IPS-NIHi11 (cell line): ENCODE data around the gene TMEM245.
A peak's percentile ranks its signal among the peaks of the same experiment; 100 is the strongest.

Experiments
- DNase-seq: peaks from one replicate; pipeline ENCODE4 v3.0.0; 2012; ENCODE audit warnings: mixed read lengths, low spot score

TMEM245 gene

DNA sequence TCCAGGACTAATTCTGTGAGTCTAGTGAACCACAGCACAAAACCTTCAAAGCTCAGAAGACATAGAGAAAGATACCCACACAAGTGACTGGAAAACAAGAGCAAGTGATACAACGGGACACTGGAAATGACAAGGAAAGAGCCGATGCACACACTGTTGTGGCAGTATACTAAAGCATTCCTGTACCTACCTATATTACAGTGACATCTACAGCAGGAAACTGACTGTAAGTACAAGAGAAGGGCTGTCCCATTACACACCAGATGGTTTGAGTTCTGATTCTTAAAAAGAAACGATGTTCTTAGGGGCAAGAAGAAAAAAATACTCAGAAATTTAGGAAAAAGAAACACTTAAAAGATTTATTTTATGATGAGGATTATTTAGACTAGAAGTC, 18.5 kb downstream of the TMEM245 start:
- DNase-seq, result no peak

DNA sequence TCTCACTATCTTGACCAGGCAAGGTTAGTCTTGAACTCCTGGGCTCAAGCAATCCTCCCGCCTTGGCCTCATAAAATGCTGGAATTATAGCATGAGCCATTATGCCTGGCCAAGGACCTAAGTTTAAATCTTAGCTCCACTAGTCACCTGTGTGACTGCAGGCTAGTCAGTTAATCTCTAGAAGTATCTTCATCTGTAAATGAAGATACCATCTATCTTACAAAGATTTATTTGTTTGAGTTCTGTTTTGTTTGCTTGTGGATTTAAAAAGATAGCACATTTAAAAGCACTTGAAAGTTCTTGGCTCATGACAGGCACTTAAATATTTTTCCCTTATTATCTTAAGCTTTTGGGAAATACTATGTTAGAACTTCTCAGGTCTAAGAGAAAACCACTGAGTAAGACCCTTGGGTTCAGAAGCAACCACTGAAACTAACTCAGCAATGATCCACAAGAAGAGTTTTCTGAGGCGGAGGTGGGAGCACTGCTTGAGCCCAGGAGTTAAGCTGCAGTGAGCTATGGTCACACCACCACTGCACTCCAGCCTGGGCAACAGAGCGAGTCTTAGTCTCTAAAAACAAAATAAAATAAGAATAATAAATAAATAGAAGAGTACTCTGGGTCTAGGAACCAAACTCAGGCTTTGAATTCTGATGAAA, 19.1 kb downstream of the TMEM245 start:
- no peak for DNase-seq

DNA sequence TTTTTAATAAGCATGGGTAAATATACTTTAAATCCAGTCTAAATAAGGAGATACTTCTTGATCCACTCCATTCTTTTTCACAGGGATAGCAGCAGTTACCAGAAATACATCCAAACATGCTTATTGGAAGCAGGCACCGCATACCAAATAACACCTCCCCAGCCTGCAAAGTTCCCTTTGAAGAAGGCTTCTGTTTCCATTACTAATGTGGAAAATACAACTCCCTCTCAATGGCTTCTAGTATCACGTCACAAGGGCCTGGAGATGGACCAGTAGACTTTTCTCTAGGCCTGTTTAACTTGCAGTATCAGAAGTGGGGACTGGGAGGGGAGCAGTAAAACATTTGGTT, 20.8 kb downstream of the TMEM245 start:
- no peak for DNase-seq

DNA sequence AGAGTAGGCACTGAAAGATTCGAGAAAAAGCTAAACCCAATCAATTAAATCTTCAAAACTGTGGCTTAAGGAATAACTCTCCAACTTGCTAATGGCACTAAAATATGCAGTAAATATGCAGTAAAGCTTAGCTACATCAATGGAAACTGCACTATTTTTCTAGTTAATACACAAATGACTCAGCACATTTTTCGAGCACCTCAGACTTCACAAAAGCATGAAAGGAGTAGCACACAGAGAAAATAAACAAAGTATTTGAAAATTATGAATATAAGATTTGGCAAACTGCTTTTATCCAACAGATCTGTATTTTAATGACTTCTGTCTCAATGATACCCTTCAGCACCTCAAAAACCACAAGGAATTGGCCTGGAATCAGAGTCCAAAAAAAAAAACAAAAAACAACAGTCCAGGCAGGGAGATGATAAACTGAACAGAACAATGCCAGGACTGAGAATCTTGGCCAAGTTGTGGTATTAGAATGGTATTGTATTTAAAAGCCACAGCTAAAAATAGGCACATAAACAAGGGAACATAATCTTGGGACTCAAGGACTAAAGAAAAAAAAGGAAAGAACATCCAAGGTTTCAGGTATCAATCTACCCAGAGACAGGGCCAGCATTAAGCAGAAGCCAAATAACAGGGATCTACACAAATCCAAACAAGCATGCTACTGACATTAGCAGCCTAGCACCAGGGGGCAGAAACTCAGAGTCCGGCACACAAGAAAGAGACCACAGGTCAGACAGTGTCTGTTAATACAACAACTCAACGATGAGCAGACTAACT, 21.4 kb downstream of the TMEM245 start:
- peak; percentile 24 for DNase-seq

DNA sequence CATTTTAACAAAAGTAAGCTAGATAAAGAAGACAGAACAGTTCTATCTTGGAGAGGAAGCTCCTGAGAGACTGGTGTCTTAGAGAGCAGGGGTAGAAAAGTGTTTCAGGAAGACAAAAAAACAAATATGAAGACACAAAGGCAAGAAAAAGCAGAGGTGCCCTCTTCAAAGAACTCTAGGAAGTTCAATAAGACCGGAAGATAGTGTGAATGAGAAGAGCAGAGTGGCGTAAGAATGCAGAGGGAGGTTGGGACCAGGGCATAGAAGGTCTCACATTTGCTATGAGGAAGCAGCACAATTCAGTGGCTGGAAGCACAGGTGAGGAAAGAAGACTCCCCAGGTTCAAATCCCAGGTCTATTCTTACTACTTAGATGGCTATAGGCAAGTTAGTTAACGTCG, 22.6 kb downstream of the TMEM245 start:
- no peak for DNase-seq

DNA sequence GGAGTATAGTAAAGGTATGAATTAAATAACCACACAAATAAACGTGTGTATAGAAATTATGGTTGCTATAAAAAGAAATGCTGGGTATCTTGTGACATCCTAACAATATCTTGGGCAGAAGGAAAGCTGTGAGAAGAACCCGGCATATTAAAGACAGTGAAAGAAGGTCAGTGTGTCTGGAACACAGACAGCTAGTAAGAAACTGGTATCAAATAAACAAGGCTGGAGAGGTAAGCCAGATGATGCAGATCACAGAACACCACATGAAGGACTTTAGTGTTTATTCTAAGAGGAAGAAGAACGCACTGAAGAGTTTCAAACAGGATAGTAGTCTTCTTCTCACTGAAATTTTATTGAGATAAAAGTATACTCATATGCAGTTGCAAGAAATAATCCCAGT, 24.4 kb downstream of the TMEM245 start:
- DNase-seq, result no peak

DNA sequence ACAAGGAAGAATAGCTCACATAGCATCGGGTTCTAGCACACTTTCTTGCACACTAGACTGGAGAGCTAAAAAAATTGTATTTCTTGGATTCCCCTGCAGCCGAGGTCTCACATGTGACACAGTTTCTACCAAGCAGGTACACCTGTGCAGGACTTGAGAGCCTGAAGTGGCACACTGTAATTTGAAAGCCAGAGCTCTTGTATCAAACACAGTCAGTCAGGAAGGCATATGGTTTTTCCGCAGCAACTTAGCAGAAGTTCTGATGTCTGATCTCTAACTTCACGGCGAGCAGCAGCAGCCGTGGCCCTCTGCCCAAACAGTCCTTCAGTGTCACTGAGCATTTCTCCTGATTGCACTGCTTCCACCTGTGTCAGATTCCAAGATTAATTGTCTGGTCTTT, 25.5 kb downstream of the TMEM245 start:
- DNase-seq, result no peak

DNA sequence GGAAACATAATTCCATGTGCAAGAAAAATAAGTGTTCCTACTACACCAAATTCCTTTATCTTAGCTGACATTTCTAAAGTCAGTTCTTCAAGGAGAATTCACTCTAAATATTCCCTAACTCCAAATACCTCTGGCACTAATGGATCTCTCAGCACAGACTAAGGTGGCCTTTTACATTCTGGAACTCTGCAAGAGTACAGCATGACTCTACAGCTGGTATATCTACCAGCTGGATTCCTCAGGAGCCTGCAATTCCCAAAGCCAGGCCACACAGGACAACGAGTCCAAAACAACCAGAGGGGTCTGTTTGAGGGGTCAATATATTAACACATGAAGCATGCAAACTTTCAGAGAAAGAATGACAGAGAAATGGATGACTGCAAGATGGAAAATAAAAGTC, 27.2 kb downstream of the TMEM245 start:
- DNase-seq, result no peak

DNA sequence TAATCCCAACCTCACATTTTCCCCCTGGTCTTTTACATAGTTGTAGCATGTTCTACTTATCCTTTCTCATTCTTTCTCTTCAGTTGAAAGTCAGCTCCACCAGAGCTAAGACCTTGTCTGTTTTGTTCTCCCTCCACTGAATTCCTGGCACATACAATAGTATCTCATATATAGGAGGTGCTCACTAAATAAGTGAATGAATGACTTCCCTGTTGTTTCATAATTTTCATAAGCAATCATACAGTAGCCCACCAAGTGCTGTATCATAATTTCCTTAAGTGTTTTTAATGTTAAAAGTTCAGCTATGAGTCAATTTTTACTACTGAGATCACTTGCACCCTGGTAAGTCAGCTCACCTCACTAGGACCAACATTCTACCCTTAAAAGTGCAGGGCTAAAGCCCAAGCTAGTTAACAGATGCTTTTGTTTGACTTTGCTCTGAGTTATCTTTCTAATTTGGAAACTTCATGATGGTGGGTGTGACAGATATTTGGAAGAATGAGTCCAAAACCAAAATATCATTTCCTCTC, 27.6 kb downstream of the TMEM245 start:
- DNase-seq, result no peak

DNA sequence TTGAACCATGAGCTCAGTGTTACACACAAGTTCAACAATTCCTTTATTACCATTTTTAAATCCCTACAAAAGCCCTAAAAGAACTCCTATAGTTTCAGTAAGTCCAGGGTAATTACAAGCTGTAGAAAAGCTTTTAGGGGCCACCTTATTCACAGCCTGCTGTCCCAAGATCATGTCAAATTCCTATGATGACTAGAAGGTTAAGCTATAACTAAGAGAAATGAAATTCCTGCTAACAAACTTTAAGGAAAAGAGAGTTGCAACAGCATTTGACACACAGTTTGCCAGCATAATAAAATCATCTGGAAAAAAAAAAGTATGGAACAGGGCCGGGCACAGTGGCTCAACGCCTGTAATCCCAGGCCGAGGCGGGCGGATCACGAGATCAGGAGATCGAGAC, 31.5 kb downstream of the TMEM245 start:
- DNase-seq, result no peak

DNA sequence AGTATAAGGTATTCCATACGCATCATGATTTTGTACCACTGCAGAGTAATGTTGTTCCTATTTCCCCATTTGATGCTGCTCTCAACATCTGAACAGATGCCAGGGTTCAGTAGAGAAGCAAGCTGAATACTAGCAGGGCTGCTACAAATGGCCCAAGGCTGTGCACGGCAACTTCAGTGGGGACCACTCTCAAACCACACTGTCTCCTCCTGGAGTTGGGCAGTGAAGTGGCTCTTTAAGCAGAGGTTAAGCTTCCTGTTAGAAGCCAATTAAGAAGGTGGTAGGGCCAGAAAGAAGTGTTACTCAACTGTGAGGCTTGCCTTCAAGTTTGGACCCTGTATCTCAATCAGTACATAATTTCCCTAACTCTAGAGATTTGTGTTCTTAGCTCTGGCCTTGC, 32.0 kb downstream of the TMEM245 start:
- DNase-seq, result no peak

DNA sequence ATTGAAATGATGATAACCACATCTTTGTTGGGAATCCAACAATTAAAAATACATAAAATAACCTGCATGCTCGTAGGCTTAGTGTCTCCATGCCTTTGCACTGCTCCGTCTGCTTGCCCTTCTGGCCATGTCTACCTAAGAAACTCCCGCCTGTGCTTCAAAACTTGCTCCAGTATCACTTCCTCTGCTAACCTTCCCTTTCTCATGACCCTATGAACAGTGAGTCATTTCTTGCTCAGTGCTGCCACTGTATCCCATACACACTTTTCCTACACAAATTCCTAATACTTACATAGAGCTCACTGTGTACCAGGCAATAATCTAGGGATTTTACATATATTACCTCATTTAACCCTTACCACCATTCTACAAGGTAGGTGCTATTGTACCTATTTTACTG, 33.5 kb downstream of the TMEM245 start:
- no peak for DNase-seq

DNA sequence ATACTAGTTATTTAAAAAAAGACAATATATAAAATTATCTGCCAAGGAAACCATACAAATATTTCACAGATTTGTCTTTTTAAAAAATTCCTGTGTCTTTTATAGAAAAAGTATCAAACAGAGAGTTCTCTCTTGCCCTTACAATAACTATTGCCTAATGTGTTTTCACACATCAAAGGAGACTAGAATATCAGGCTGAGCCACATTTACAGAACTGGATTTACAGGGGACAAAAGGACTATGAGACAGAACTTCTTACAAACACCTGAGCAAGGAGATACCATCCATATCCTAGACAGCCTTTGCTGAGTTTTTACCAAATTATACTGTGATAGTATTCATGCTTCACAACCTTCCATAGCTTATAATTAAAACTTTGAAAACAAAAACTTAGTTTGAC, 34.2 kb downstream of the TMEM245 start:
- DNase-seq, result no peak

DNA sequence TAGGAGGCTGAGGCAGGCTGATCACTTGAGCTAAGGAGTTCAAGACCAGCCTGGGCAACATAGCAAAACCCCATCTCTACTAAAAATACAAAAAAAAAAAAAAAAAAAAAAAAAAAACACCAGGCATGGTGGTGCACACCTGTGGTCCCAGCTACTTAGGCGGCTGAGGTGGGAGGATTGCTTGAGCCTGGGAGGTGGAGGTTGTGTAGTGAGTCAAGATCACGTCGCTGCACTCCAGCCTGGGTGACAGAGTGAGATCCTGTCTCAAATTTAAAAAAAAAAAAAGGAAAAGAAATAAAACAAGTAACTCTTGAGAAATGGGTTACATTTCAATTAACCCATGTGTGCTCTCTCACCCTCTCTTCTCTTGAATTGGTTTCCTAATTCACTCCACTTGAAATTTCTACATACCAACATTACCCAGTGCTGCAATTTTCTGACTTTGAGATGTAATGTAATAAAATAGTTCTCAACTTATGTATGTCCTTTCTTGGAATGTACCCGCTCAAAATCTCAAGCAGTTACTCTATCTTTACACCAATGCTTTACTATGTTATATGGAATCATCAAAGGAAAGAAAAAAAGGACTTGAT, 35.8 kb downstream of the TMEM245 start:
- no peak for DNase-seq

DNA sequence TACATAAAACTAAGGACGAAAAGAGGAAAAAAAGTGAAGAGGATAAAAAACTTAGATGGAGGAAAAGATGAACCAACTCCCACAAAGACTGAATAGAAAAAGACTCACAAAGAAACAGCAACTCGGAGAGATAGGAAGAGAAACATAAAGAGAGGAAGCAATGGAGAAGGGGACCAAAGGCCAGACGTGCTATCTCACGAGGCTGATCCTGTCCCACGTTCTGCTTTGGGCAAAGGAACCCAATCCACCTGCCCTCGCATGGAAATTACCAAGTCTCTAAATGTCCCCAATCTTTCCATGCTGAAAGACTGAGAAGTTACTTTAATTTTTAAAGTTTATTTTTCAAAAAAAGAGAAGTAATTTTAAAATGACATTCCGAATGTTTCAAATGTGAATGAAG, 36.6 kb downstream of the TMEM245 start:
- no peak for DNase-seq

DNA sequence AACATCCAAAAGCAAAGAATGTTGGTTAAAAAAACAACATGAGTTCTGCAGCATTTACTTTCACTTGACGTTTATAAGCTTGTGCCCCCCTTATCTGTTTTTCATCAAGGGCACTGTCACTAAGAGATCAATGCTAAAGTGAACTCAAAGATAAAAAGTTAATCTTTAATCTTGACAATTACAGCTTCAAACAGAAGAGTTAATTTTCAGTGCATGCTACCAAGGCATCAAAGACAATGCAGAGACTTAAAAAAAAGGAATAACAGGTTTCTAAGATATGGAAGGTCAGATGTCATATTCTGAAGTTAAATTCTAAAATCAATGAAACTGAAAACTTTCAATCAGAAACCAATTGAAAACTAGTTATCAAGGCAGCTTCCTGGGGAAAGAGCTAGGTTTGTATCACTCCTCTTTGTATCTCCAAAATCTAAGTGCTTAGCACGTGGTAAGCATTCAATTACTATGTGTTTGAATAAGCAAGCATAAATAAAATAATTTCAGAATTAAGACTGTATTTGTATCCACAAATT, 37.6 kb downstream of the TMEM245 start:
- DNase-seq, result no peak

DNA sequence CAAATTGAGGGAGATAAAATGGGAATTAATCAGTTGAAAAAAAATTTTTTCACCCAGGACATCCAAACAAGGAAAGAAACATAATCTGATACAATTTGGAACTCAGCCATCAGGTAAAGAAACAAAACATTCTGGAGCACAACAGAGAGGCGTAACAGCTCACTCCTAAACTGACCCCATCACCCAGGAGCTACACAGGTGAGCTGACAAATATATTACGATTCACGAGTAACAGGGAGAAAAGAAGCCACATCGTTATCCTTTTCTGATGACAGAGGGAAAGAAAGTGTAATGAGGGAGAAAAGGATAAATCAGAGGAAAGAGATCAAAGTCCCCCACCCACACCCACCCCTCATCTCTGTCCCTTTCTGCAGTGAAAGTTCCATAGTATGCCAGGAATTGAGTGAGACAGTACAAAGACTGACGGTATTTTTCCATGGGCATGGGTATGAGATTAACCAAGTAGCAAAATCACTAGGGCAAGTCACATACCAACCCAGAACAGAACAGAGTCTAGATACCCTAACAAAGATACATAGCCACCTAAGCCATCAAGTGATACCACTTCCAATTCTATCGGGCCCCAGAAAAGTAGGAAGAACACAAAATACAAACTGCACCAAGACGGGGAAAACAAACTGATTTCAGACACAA, 45.4 kb downstream of the TMEM245 start:
- no peak for DNase-seq

DNA sequence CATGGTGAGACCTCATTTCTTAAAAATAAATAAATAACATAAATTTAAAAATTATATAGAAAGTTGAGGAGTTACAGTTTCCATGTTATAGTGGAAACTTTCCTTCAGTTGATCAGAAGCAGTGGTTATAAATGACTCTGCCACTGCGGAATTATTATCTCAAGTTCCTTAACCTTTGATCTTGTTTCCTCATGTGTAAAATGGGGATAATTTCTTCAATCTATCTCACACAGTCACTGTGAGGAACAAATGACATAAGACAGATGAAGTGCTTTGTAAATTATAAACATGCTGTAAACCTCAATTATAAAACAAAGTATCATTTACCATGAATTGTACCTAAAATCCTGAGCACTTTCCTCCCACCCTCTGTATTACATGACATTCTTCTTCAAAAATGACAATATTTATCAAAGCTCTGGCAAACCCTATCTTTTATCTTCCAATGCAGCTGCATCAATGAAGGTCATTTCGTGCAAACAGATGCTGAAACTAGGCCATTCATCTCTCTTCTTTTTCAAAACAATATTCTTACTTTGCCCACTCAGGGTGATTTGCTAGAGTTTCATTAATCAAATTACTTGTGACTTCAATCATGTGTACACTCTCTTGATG, 46.8 kb downstream of the TMEM245 start:
- DNase-seq, result no peak

DNA sequence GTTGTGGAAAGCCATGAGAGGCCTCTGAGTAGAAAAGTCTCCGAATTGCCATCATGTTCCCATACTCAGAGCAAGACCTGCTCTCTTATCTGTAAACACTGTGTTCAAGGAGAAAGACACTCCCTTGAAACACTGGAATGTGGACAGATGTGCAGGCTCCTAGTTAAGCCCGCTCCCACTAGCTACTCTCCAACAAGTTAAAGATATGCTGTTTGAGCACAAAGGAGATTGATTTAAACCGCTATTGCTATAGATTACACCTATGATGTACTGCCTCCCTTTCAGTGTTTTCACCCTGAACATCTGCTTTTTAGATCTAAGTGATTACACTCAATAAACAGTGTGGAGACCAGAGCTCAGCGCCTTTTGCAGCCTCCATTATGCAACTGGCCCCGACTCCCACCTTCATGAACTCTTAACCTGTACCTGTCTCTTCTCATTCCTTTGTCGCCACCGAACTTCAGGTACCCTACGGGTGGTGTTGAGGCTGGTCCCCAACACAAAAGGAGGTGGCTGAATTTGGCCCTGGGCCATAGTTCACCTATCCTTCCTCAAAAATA, 47.5 kb downstream of the TMEM245 start:
- no peak for DNase-seq

DNA sequence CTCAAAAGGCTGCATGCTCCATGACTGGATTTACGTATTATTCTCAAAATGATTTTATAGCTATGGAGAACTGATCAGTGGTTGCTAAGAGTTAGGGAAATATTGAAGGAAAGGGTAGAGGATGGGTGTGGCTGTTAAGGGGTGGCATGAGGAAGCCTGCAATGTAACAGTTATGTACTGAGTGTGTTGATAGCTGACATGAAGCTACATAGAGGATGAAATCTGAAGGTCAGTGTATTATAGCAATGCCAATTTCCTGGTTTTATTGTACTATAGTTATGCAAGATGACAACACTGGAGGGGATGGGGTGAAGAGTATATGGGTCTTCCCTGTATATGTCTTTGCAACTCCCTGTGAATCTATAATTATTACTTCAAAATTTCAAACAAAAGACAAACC, 51.0 kb downstream of the TMEM245 start:
- DNase-seq, result no peak

DNA sequence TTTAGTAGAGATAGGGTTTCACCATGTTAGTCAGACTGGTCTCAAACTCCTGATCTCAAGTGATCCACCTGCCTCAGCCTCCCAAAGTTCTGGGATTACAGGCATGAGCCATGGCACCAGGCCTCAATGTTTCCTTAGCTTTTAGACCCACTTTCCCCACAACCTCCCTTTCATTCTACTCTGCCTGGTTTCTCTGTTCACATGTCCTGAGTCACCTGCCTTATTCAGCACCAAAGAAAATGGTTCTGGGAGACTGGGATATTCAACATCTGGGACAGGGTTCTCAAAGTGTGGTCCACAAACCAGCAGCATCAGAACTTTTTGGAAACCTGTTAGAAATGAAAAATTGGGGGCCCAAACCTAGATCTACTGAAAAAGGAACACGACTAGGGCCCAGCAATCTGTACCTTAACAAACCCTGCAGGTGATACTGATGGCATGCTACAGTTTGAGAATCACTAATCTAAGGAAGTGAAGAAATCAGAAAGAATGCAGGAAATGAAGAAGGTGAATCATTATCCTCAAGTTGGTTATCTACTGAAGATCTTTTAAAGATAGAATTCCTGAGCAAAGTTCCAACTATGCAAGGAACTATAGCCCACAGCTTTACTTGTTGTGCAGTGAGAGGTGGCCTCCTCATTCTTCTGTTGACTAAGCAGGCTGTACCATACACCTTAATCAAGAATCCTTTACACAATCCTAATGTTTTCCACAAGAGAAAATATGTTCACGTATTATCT, 54.6 kb downstream of the TMEM245 start:
- no peak for DNase-seq
